ENCODE results near the gene SIGLEC10.

- no peak for TF ChIP-seq SMC3 (conservative IDR thresholded peaks at IDR 0.05; ENCODE audit: insufficient read depth, low read depth, low read length)
- TF ChIP-seq SP1 (CRISPR knock-in tag; IDR thresholded peaks at IDR 0.05), result no peak
- TF ChIP-seq ZKSCAN1 (IDR thresholded peaks at IDR 0.05; ENCODE audit: low read depth, low read length), result no peak
- TF ChIP-seq GATAD2B (IDR thresholded peaks at IDR 0.05; ENCODE audit: borderline replicate concordance), result no peak
- TF ChIP-seq ERF (CRISPR knock-in tag; IDR thresholded peaks at IDR 0.05), result no peak
- no peak for TF ChIP-seq SMAD1 (IDR thresholded peaks at IDR 0.05; ENCODE audit: low read depth, low read length, partially characterized antibody)
- no peak for TF ChIP-seq GATA2 (CRISPR knock-in tag; IDR thresholded peaks at IDR 0.05)
- no peak for TF ChIP-seq CREB1 (IDR thresholded peaks at IDR 0.05)
- TF ChIP-seq CREB1 (CRISPR knock-in tag; IDR thresholded peaks at IDR 0.05), result no peak
- no peak for TF ChIP-seq HMG20A (CRISPR knock-in tag; conservative IDR thresholded peaks at IDR 0.05)
- no peak for TF ChIP-seq PHF8 (IDR thresholded peaks at IDR 0.05; ENCODE audit: borderline replicate concordance, low read length)
Observed at GRCh38 chr19:51466723-51467122, 49.3 kb upstream of the SIGLEC10 start.

Data from K562 (cell line).